Pancreas (tissue), 10 donors: ENCODE results near the gene HS3ST3A1. TPM values are rescaled to one million over a fixed set of nuclear protein-coding genes. Genes with fewer than 3 reads are reported as not detected.
"Not testable (repeated sequence)": the region's sequence is repeated elsewhere in the genome, so short reads cannot be mapped to it uniquely, and the experiment has no call there.

Source experiments
- ATAC-seq, 4 donors: fragments of 200-7000 bp; cut with Tn5 transposase; one replicate each; pipeline versions ENCODE4 v1.8.0 to v1.9.1; 2020; ENCODE audit warnings: mild to moderate bottlenecking in 4 of 4, moderate library complexity in 4 of 4
- DNase-seq, 6 donors: peaks; one replicate each; pipeline ENCODE4 v3.0.0-alpha.2; 2020
- FAIRE-seq: peaks from 2 replicates; lab custom pipeline; 2012; peaks lifted over from hg19 to GRCh38; lab: Jason Lieb, UNC
- H3K27ac ChIP-seq, 4 donors: fragments of 200-600 bp; sonication (generic); 1 replicate in 3 of 4; 2 replicates in 1 of 4; pipeline versions ENCODE4 v1.5.0 to v1.8.0; 2020
- H3K27me3 ChIP-seq, 4 donors: fragments of 200-600 bp; one replicate each; pipeline ENCODE4 v1.8.0; 2021
- H3K36me3 ChIP-seq, 3 donors: fragments of 200-600 bp; sonication (generic) in 1 of 3; one replicate each; pipeline versions ENCODE4 v1.5.0 to v1.8.0; 2020 to 2021
- H3K4me1 ChIP-seq, 3 donors: fragments of 200-600 bp; one replicate each; pipeline ENCODE4 v1.8.0; 2021
- H3K4me3 ChIP-seq, 4 donors: fragments of 200-600 bp; sonication (generic) in 2 of 4; one replicate each; pipeline versions ENCODE4 v1.5.0 to v1.8.0; 2020 to 2021
- H3K9me3 ChIP-seq, 4 donors: fragments of 200-600 bp; one replicate each; pipeline ENCODE4 v1.8.0; 2021
- WGBS, 2 donors: extraction: QIAGEN DNeasy Blood & Tissue Kit; methylation state at CpG; one replicate each; pipeline ENCODE4 v1.1.7; 2013; 5-methylcytosine and 5-hydroxymethylcytosine counted together
- intact Hi-C, 3 donors: fragments of 100-400 bp; cut with DNase I; formaldehyde crosslinking; loops; one replicate each; pipeline versions ENCODE4 v1.11.1 to v1.14.2; 2022
- polyA plus RNA-seq, 2 donors: library from polyadenylated mRNA; stranded (reverse); fragments of 200-250 nt; gene quantifications; one replicate each; pipeline ENCODE4 v1.2.3, GENCODE V29; 2013
- total RNA-seq, 6 donors: library from RNA; stranded (reverse); fragmentation: NEBNext Ultra II Directional in 4 of 6; extraction: Animal tissue kit (Norgen Biotek cat#: 25700) in 4 of 6; gene quantifications; one replicate each; pipeline versions ENCODE4 v1.2.1 to v1.2.4, GENCODE V29; 2021 to 2023
- TF ChIP-seq, protein P1 (sequence below), 4 donors: fragments of 200-600 bp; sonication (generic) in 3 of 4; IDR thresholded peaks; one replicate each; pipeline versions ENCODE4 v1.5.0 to v1.8.0; 2021; ENCODE audit warnings: antibody characterized with exemption in 4 of 4
- donor health status: healthy with polysubstance abuse.
- donor health status: DM: no; HTN: no; CAD: no; lungs with moderate emphysema.
- donor health status: DM: no; HTN: no; CAD: no.
- donor health status: control.
- donor health status: control.
- donor health status: Bipolar disorder and iron deficiency.
- donor health status: DM: yes; HTN: yes; CAD: no.
- donor health status: DM: no; HTN: no; CAD: no.
- donor health status: DM: no; HTN: no; CAD: no.
- donor health status: DM: yes; HTN: yes; CAD: no.

Gene HS3ST3A1
- total and polyA plus RNA-seq, 8 donors: 0.05 to 1.1 (median 0.15) TPM; not detected in 3

DNA sequence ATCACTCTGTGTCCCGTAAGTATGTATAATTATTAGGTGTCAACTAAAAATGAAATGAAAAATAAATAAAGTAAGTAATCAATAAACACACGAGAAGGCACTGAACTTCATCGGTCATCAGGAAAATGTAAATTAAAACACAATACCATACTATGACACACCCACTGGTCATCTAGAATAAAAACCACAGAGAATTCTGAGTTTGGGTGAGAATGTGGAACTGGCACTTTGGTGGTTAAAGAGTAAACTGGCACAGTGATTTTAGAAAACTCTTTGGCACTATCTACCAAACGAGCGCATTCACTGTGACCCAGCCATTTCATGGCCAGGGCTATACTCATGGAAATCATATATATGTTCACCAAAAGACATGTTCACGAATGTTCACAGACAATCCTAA lies 98.2 kb downstream of the HS3ST3A1 start:
- WGBS, 2 donors: 58 to 78% methylated on average over 6 of the region's 6 CpGs
- Histone ChIP-seq H3K4me3 (no peak overlapping the region), H3K27me3 (no peaks in the 10 kb centered on the region), H3K9me3 (no peaks in the 10 kb centered on the region), H3K4me1 (no peaks in the 10 kb centered on the region), H3K27ac (no peak overlapping the region), H3K36me3 (no peaks in the 10 kb centered on the region)
- FAIRE-seq: no peak
- ATAC-seq: no peak
- TF ChIP-seq, protein P1, sequence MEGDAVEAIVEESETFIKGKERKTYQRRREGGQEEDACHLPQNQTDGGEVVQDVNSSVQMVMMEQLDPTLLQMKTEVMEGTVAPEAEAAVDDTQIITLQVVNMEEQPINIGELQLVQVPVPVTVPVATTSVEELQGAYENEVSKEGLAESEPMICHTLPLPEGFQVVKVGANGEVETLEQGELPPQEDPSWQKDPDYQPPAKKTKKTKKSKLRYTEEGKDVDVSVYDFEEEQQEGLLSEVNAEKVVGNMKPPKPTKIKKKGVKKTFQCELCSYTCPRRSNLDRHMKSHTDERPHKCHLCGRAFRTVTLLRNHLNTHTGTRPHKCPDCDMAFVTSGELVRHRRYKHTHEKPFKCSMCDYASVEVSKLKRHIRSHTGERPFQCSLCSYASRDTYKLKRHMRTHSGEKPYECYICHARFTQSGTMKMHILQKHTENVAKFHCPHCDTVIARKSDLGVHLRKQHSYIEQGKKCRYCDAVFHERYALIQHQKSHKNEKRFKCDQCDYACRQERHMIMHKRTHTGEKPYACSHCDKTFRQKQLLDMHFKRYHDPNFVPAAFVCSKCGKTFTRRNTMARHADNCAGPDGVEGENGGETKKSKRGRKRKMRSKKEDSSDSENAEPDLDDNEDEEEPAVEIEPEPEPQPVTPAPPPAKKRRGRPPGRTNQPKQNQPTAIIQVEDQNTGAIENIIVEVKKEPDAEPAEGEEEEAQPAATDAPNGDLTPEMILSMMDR (IDR thresholded peaks at IDR 0.05): no peak
- intact Hi-C loops: no loop called here
- DNase-seq: no peak

- H3K4me3 ChIP-seq: no peak overlapping the region
- DNase-seq (no peak), ATAC-seq (no peak), FAIRE-seq (no peak)
- no peaks in the 10 kb centered on the region for H3K27me3 ChIP-seq
- H3K36me3 ChIP-seq: no peaks in the 10 kb centered on the region
- H3K4me1 ChIP-seq: no peaks in the 10 kb centered on the region
- no peaks in the 10 kb centered on the region for H3K9me3 ChIP-seq
- no peak overlapping the region for H3K27ac ChIP-seq
- intact Hi-C loops: no loop called here
- WGBS, 2 donors: 75 to 87% methylated on average over 2 of the region's 2 CpGs
- TF ChIP-seq, protein P1 (IDR thresholded peaks at IDR 0.05): no peak
These were observed 99.5 kb downstream of the HS3ST3A1 start for GRCh38 chr17:13502263-13502662.

DNA sequence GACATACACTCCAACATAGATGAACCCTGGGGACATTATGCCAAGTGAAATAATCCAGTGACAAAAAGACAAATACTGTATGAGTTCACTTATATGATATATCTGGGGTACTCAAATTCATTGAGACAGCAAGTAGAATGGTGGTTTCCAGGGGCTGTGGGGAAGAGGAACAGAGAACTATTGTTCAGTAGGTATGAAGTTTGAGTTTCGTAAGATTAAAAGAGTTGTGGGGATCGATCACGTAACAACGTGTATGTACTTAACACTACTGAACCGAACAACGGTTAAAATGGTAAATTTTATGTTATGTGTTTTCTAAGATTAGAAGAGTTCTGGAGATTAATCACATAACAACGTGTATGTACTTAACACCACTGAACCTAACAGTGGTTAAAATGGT lies 100.8 kb downstream of the HS3ST3A1 start:
- H3K4me3 ChIP-seq: no peak overlapping the region
- FAIRE-seq (no peak), ATAC-seq (no peak), DNase-seq (no peak)
- 45 to 70% methylated on average over 7 of the region's 7 CpGs for WGBS, 2 donors
- H3K27ac ChIP-seq: no peak overlapping the region
- H3K27me3 ChIP-seq: no peaks in the 10 kb centered on the region
- intact Hi-C loops: no loop called here
- no peaks in the 10 kb centered on the region for H3K4me1 ChIP-seq
- H3K36me3 ChIP-seq: no peaks in the 10 kb centered on the region
- no peaks in the 10 kb centered on the region for H3K9me3 ChIP-seq
- TF ChIP-seq, protein P1 (IDR thresholded peaks at IDR 0.05): no peak

- no peaks in the 10 kb centered on the region for H3K4me1 ChIP-seq
- 65 to 80% methylated on average over 3 of the region's 3 CpGs for WGBS, 2 donors
- FAIRE-seq (no peak), DNase-seq (no peak), ATAC-seq (no peak)
- H3K36me3 ChIP-seq: no peaks in the 10 kb centered on the region
- H3K27me3 ChIP-seq: no peaks in the 10 kb centered on the region
- no peaks in the 10 kb centered on the region for H3K9me3 ChIP-seq
- no peak overlapping the region for H3K4me3 ChIP-seq
- H3K27ac ChIP-seq: no peak overlapping the region
- TF ChIP-seq, protein P1 (IDR thresholded peaks at IDR 0.05): no peak
- intact Hi-C loops: no loop called here
These were observed 103.5 kb downstream of the HS3ST3A1 start for GRCh38 chr17:13498184-13498583.

- H3K27ac ChIP-seq, H3K27me3 ChIP-seq, intact Hi-C loops, H3K4me1 ChIP-seq, H3K4me3 ChIP-seq, FAIRE-seq, ATAC-seq, H3K9me3 ChIP-seq, H3K36me3 ChIP-seq: not testable (repeated sequence)
- peak in 1 of 6 donors; percentile 50 for DNase-seq
- 87 to 90% methylated on average over 22 to 24 of the region's 35 CpGs for WGBS, 2 donors
These were observed 105.1 kb downstream of the HS3ST3A1 start for GRCh38 chr17:13496553-13497056.
